Choroid plexus epithelial cell (primary cell): Measurements from ENCODE around the gene TSC1.

Source experiments
- DNase-seq: peaks from one replicate; pipeline ENCODE4 v3.0.0-alpha.2; 2010; ENCODE audit warnings: low read depth
- H3K4me3 ChIP-seq: 2 replicates; pipeline ENCODE4 v1.5.1; 2011; ENCODE audit warnings: low read depth, mild to moderate bottlenecking, control low read depth, low read length, moderate library complexity
- TF ChIP-seq, protein P1 (sequence below): conservative IDR thresholded peaks from 2 replicates; pipeline ENCODE4 v1.5.1; 2011; ENCODE audit warnings: low read depth, mild to moderate bottlenecking, control low read depth, inconsistent platforms, low read length, moderate library complexity

TSC1 gene

DNA sequence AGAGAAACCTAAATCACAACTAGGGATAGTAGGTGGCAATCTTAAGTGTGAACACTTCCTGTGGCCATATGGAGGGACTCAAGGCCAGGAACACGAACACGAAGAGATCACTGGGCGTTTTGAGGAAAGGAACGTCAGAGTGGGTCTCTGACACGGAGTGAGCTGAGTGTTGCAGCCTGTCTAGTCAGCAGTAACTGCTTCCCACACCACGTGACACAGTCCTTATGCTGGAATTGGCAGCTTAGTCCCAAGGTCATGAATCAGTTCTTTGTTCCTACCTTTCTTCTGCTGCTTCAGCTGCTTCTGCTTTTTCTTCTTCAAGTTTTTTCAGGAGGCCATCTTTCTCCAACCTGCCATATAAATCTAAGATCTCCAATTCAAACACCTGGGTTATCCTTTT lies 47.5 kb downstream of the TSC1 start:
- no peak for DNase-seq
- TF ChIP-seq, protein P1, sequence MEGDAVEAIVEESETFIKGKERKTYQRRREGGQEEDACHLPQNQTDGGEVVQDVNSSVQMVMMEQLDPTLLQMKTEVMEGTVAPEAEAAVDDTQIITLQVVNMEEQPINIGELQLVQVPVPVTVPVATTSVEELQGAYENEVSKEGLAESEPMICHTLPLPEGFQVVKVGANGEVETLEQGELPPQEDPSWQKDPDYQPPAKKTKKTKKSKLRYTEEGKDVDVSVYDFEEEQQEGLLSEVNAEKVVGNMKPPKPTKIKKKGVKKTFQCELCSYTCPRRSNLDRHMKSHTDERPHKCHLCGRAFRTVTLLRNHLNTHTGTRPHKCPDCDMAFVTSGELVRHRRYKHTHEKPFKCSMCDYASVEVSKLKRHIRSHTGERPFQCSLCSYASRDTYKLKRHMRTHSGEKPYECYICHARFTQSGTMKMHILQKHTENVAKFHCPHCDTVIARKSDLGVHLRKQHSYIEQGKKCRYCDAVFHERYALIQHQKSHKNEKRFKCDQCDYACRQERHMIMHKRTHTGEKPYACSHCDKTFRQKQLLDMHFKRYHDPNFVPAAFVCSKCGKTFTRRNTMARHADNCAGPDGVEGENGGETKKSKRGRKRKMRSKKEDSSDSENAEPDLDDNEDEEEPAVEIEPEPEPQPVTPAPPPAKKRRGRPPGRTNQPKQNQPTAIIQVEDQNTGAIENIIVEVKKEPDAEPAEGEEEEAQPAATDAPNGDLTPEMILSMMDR = no peak
- no peak overlapping the region for H3K4me3 ChIP-seq

DNA sequence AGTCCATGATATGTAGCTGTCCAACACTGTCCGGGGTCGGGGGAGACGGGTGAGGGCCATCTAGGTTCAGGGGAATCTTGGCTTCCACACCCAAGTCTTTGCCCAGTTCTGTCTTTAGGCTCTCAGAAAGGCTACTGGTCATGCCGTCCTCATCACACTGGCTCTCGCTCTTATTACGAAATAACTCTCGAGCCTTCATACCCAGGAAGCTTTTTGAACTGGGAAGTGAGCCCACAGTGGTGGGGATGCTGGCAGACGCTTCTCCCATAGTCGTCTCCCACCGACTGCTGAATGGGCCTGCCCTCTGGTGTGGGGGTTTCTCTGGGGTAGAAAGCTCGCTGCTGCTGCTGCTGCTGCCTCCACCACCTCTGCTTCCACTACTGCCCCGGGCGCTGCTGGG lies 48.2 kb downstream of the TSC1 start:
- DNase-seq = no peak
- TF ChIP-seq, protein P1 = no peak
- no peak overlapping the region for H3K4me3 ChIP-seq

DNA sequence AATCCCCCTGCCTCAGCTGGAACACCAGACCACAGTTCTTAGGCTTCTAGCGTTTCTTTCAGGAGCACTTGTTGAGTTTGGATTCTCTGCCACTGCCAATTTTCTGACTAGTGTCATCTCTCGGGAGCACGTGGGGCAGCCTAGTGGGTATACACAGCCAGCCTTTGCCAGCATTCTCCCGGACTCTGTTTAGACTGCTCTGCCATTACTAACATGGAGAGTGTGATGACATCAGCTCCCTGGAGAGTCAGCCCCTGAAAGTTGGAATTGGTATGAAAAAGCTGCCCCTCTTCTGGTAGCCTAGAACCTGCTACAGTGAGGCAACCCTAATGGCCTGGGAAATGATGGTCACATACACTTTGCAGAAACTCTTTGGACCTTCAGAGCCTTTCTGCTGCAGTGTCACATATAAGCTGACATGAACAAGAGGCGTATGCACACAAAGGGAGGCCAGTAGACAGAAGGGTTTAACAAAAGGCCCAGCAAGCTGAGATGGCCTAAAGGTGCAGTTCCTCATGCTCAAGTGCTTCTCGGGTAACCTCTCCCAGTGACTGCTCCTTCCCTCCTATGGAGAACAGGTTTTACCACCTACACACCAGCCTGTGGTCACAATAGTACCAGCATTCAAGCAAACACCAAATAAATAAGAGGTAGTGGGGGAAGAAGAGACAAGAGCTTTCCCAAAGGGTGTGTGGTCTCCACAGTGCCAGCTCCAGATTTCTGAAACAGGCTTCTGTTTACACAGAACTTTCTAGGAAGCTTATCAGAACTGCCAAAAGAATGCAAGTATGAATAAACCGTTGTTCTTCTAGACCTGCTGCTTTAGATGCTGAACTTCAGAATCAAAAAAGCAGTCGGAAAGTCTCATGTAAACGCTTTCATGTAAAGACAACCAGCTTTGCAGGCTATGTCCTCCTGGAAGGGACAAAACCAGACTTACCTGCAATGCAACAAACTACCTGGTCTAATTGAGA lies 49.3 kb downstream of the TSC1 start:
- no peak for DNase-seq
- TF ChIP-seq, protein P1 = no peak
- no peak overlapping the region for H3K4me3 ChIP-seq

DNA sequence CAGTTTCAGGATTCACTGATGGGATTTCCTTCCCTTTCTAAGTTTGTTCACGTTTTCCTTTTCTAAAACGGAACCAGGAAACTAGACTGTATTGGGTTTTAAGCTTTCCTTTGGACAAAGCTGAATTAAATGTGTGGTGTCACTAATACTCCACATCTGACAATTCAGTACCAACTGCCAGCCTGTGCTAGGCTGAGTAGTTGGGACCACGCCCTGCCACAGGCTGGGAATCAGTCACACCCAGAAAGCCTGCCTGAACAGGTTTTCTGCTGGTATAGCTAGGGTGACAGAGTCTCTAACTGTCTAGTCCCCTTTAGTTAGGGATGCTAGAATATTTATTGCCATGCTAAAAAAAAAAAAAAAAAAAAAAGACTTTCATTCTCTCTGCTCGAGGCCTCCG lies 50.1 kb downstream of the TSC1 start:
- no peak overlapping the region for H3K4me3 ChIP-seq
- DNase-seq = no peak
- TF ChIP-seq, protein P1 = no peak

DNA sequence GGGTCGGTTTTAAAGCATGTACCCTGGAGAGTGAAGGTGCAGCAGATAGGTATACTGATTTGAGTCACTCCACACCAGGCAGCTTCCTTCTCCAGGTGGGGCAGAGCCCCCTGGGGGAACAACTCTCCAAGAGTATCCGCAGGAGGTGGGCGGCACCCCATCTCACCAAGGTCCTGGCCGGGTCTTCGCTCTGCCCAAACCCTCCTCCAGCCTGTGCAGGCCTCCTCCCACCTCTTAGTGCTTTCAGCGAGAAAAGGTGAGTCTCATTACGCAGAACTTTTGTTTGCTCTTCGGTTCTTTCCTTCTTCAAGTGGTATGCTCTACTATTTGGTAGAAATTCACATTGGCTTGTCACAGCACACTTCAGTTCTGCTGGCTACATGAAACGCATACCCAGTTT lies 52.0 kb downstream of the TSC1 start:
- H3K4me3 ChIP-seq = no peak overlapping the region
- TF ChIP-seq, protein P1 = no peak
- DNase-seq = no peak

DNA sequence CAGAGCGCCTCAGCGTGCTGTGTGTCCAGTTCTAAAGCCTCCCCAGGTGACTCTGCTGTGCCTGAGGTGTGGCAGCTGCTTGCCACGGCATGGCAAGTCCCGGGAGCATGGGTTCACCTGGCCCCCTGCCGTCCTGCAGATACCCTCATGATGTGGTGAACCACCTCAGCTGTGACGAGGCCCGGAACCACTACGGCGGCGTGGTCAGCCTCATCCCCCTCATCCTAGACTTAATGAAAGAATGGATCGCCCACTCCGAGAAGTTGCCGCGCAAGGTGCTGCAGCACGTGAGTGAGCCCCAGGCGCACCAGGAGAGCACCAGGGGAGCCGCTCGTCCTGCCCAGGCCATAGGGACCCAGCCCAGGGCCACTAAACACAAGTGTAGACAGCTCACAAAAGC lies 56.3 kb downstream of the TSC1 start:
- no peak for DNase-seq
- H3K4me3 ChIP-seq = no peak overlapping the region
- TF ChIP-seq, protein P1 = no peak
